HCT116 (cell line): ENCODE measurements around the gene XYLT1. TPM values are rescaled to one million over a fixed set of nuclear protein-coding genes. Genes with fewer than 3 reads are reported as not detected.

ENCODE experiments used
- ATAC-seq: fragments of 200-7000 bp; cut with Tn5 transposase; 2 replicates; pipeline ENCODE4 v1.9.1; 2020; ENCODE audit warnings: mild to moderate bottlenecking, moderate library complexity
- BruUV-seq: library from RNA; stranded (reverse); fragments of 400-500 nt; replicated peaks from 2 replicates; lab custom pipeline; 2021; lab: Mats Ljungman, UMichigan
- CTCF ChIA-PET: fragments of 300-600 bp; sonication (Branson Sonifier 250); formaldehyde crosslinking; loops from one replicate; lab custom pipeline; 2021; ENCODE audit warnings: antibody characterized with exemption; lab: Charles Lee
- POLR2A ChIA-PET: fragments of 300-600, 350-600 bp; sonication (Branson Sonifier 250); formaldehyde crosslinking; loops from one replicate; lab custom pipeline; 2021; ENCODE audit warnings: antibody characterized with exemption; lab: Charles Lee
- RAD21 ChIA-PET, 2 experiments: fragments of 300-600 bp; sonication (Branson Sonifier 250); formaldehyde crosslinking; loops; one replicate each; lab custom pipeline; 2023; ENCODE audit warnings: low total read pairs in 2 of 2; ENCODE audit not compliant: uncharacterized antibody in 2 of 2, unreplicated experiment in 2 of 2, low non-redundant PET in 1 of 2; lab: Charles Lee
- DNase-seq: peaks from one replicate; pipeline ENCODE4 v3.0.0-alpha.2; 2010; ENCODE audit warnings: low read depth, low spot score
- H2AFZ ChIP-seq: fragments of 200-600 bp; shearing (Covaris generic), sonication (generic); 2 replicates; pipeline ENCODE4 v1.6.1; 2017; ENCODE audit warnings: low read depth, mixed run types, mixed read lengths, antibody characterized with exemption, low read length; ENCODE audit not compliant: poor library complexity, severe bottlenecking
- H3K27ac ChIP-seq: 2 replicates; pipeline ENCODE4 v1.5.1; 2012; ENCODE audit warnings: low read depth, low read length
- H3K27me3 ChIP-seq: fragments of 200-600 bp; sonication (generic); 2 replicates; pipeline ENCODE4 v1.6.1; 2016; ENCODE audit warnings: mixed run types, low read length, mixed read lengths; ENCODE audit not compliant: insufficient read depth
- H3K36me3 ChIP-seq, 2 experiments: fragments of 200-500 bp in 1 of 2; fragments of 200-600 bp in 1 of 2; sonication (Bioruptor generic) in 1 of 2; sonication (generic) in 1 of 2; 2 replicates each; pipeline versions ENCODE4 v1.5.1 to v1.6.1; 2014 to 2016; ENCODE audit warnings: low read length in 2 of 2, inconsistent platforms in 1 of 2, mixed read lengths in 1 of 2, mixed run types in 1 of 2; ENCODE audit not compliant: insufficient read depth in 2 of 2, control insufficient read depth in 1 of 2
- H3K4me1 ChIP-seq, 2 experiments: fragments of 200-600 bp in 1 of 2; sonication (generic) in 1 of 2; 2 replicates each; pipeline versions ENCODE4 v1.5.1 to v1.6.1; 2012 to 2017; ENCODE audit warnings: low read length in 2 of 2, inconsistent platforms in 1 of 2, mild to moderate bottlenecking in 1 of 2, mixed read lengths in 1 of 2, mixed run types in 1 of 2, moderate library complexity in 1 of 2; ENCODE audit not compliant: insufficient read depth in 2 of 2, control insufficient read depth in 1 of 2
- H3K4me2 ChIP-seq: fragments of 200-600 bp; sonication (generic); 2 replicates; pipeline ENCODE4 v1.6.1; 2017; ENCODE audit warnings: mixed run types, low read length, mixed read lengths
- H3K4me3 ChIP-seq, 2 experiments: fragments of 200-600 bp in 1 of 2; sonication (generic) in 1 of 2; replicated peaks in 1 of 2; 2 replicates each; pipeline ENCODE4 v1.5.1; 2011 to 2016; ENCODE audit warnings: low read length in 2 of 2, control low read depth in 1 of 2, low read depth in 1 of 2, mild to moderate bottlenecking in 1 of 2, mixed read lengths in 1 of 2, mixed run types in 1 of 2
- H3K79me2 ChIP-seq: fragments of 200-600 bp; sonication (generic); 2 replicates; pipeline ENCODE4 v1.6.1; 2017; ENCODE audit warnings: mild to moderate bottlenecking, mixed run types, low read length, moderate library complexity, mixed read lengths; ENCODE audit not compliant: insufficient read depth
- H3K9ac ChIP-seq: fragments of 200-600 bp; sonication (generic); 2 replicates; pipeline ENCODE4 v1.6.1; 2016; ENCODE audit warnings: low read length, mixed read lengths
- H3K9me2 ChIP-seq: fragments of 200-600 bp; sonication (generic), shearing (Covaris generic); 2 replicates; pipeline ENCODE4 v1.6.1; 2017; ENCODE audit warnings: mixed run types, mild to moderate bottlenecking, moderate library complexity; ENCODE audit not compliant: insufficient read depth
- H3K9me3 ChIP-seq, 2 experiments: fragments of 200-500 bp in 1 of 2; fragments of 200-600 bp in 1 of 2; sonication (Bioruptor generic) in 1 of 2; sonication (generic) in 1 of 2; 2 replicates each; pipeline ENCODE4 v1.6.1; 2014 to 2017; ENCODE audit warnings: low read length in 2 of 2, mixed read lengths in 2 of 2, inconsistent platforms in 1 of 2, low read depth in 1 of 2, mild to moderate bottlenecking in 1 of 2, mixed run types in 1 of 2, moderate library complexity in 1 of 2; ENCODE audit not compliant: control insufficient read depth in 1 of 2, insufficient read depth in 1 of 2
- H4K20me1 ChIP-seq: fragments of 200-600 bp; sonication (generic), shearing (Covaris generic); 2 replicates; pipeline ENCODE4 v1.6.1; 2017; ENCODE audit warnings: mixed run types, mild to moderate bottlenecking, moderate library complexity; ENCODE audit not compliant: insufficient read depth
- CBX3 ChIP-seq: IDR thresholded peaks from 2 replicates; pipeline ENCODE4 v1.6.1; 2012; ENCODE audit warnings: low read depth
- CTCF ChIP-seq, 3 experiments: fragments of 200-600 bp in 1 of 3; sonication (generic) in 1 of 3; IDR thresholded peaks in 2 of 3; conservative IDR thresholded peaks in 1 of 3; 2 replicates each; pipeline ENCODE4 v1.5.1; 2012 to 2017; ENCODE audit warnings: low read depth in 2 of 3, low read length in 2 of 3, antibody characterized with exemption in 1 of 3, borderline replicate concordance in 1 of 3, control low read depth in 1 of 3, mild to moderate bottlenecking in 1 of 3, mixed read lengths in 1 of 3, mixed run types in 1 of 3, moderate library complexity in 1 of 3; ENCODE audit not compliant: insufficient read depth in 1 of 3
- ELF1 ChIP-seq: IDR thresholded peaks from 2 replicates; pipeline ENCODE4 v1.6.1; 2012; ENCODE audit warnings: low read depth, borderline replicate concordance
- EZH2phosphoT487 ChIP-seq: fragments of 200-600 bp; IDR thresholded peaks from 2 replicates; pipeline ENCODE4 v1.6.1; 2018; ENCODE audit warnings: antibody characterized with exemption, borderline replicate concordance
- FOSL1 ChIP-seq: IDR thresholded peaks from 2 replicates; pipeline ENCODE4 v1.6.1; 2012; ENCODE audit warnings: low read depth
- JUND ChIP-seq: IDR thresholded peaks from 2 replicates; pipeline ENCODE4 v1.6.1; 2012
- MAX ChIP-seq: IDR thresholded peaks from 2 replicates; pipeline ENCODE4 v1.6.1; 2012
- POLR2A ChIP-seq: IDR thresholded peaks from 2 replicates; pipeline ENCODE4 v1.7.0; 2011; ENCODE audit warnings: borderline replicate concordance; ENCODE audit not compliant: insufficient read depth, insufficient read length; ENCODE audit errors: extremely low read depth
- POLR2AphosphoS5 ChIP-seq: IDR thresholded peaks from 2 replicates; pipeline ENCODE4 v1.6.1; 2011; ENCODE audit warnings: mild to moderate bottlenecking, low read depth, low read length, moderate library complexity
- SIN3A ChIP-seq: IDR thresholded peaks from 2 replicates; pipeline ENCODE4 v1.6.1; 2012; ENCODE audit warnings: low read depth
- SP1 ChIP-seq: IDR thresholded peaks from 2 replicates; pipeline ENCODE4 v1.6.1; 2012; ENCODE audit warnings: low read depth
- SRF ChIP-seq: IDR thresholded peaks from 2 replicates; pipeline ENCODE4 v1.6.1; 2012; ENCODE audit warnings: low read depth
- TCF7L2 ChIP-seq: IDR thresholded peaks from 2 replicates; pipeline ENCODE4 v1.7.0; 2011; ENCODE audit warnings: borderline replicate concordance, inconsistent platforms; ENCODE audit not compliant: insufficient read depth, insufficient read length; ENCODE audit errors: extremely low read depth
- ZNF274 ChIP-seq: fragments of 200-500 bp; sonication (Bioruptor generic); IDR thresholded peaks from 2 replicates; pipeline ENCODE4 v1.6.1; 2014; ENCODE audit warnings: mild to moderate bottlenecking, low read depth, low read length, inconsistent platforms
- intact Hi-C: fragments of 100-400 bp; cut with micrococcal nuclease; formaldehyde crosslinking; loops from 2 replicates; pipeline ENCODE4 v1.10.0; 2022
- total RNA-seq: library from RNA; stranded (reverse); gene quantifications from one replicate; pipeline ENCODE4 v1.2.1, GENCODE V29; 2021; ENCODE audit not compliant: unreplicated experiment
- TF ChIP-seq, protein P1 (sequence below): IDR thresholded peaks from 2 replicates; pipeline ENCODE4 v1.6.1; 2011; ENCODE audit warnings: mild to moderate bottlenecking, low read length, moderate library complexity; ENCODE audit not compliant: insufficient replicate concordance; ENCODE audit errors: extremely low read depth

The XYLT1 gene
- total RNA-seq, 1 experiment from 2014 or later = 4.5 TPM

DNA sequence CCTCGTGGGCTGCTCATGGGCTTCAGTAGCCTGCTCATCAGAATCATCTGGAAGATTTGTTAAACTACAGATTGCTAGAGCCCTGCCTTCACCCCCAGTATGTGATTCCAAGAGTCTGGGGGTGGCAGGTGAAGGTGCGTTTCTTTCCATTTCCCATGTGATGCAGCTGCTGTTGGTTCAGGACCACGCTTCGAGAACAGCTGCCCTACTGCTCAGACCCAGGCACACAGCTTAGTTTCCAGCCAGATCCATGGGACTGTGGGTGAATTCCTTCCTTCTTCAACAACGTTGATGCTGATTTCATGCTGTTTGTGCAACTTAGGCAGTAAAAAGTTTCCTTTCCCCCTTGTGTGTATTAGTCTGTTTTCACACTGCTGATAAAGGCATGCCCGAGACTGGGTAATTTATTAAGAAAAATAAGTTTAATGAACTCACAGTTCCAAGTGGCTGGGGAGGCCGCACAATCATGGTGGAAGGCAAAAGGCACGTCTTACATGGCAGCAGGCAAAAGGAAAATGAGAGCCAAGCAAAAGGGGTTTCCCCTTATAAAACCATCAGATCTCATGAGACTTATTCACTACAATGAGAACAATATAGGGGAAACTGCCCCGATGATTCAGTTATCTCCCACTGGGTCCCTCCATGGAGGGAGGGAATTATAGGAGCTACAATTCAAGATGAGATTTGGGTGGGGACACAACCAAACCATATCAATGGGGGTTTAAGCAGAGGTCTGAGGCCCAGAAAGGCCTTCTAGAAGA is 159.2 kb downstream of the XYLT1 start (continued):
- TF ChIP-seq, protein P1, sequence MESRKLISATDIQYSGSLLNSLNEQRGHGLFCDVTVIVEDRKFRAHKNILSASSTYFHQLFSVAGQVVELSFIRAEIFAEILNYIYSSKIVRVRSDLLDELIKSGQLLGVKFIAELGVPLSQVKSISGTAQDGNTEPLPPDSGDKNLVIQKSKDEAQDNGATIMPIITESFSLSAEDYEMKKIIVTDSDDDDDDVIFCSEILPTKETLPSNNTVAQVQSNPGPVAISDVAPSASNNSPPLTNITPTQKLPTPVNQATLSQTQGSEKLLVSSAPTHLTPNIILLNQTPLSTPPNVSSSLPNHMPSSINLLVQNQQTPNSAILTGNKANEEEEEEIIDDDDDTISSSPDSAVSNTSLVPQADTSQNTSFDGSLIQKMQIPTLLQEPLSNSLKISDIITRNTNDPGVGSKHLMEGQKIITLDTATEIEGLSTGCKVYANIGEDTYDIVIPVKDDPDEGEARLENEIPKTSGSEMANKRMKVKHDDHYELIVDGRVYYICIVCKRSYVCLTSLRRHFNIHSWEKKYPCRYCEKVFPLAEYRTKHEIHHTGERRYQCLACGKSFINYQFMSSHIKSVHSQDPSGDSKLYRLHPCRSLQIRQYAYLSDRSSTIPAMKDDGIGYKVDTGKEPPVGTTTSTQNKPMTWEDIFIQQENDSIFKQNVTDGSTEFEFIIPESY = no peak
- TF ChIP-seq POLR2A = no peak
- no peak for TF ChIP-seq SRF
- TF ChIP-seq ELF1 = no peak
- no peak for TF ChIP-seq FOSL1
- no peak for TF ChIP-seq POLR2AphosphoS5
- no peak for TF ChIP-seq CTCF (IDR thresholded peaks at IDR 0.05 in 2 of 3, conservative IDR thresholded peaks at IDR 0.05 in 1 of 3; ENCODE audit: borderline replicate concordance in 1 of 3, insufficient read depth in 1 of 3, low read depth in 2 of 3, low read length in 2 of 3)
- TF ChIP-seq MAX = no peak
- no peak for TF ChIP-seq SP1
- TF ChIP-seq EZH2phosphoT487 = no peak

GRCh38 chr16:17309510-17309909 is 161.2 kb downstream of the XYLT1 start:
- RAD21 ChIA-PET = no interaction called here
- H3K9me3 ChIP-seq = no peaks in the 10 kb centered on the region
- H3K4me1 ChIP-seq = peaks cover 30 to 42% of the 10 kb centered on the region in 2 experiments
- H3K4me2 ChIP-seq = no peak overlapping the region
- H3K4me3 ChIP-seq = no peak overlapping the region
- TF ChIP-seq EZH2phosphoT487 (no peak), ELF1 (no peak), FOSL1 (no peak), JUND (no peak), CBX3 (no peak), TCF7L2 (no peak), SP1 (no peak), SIN3A (no peak), ZNF274 (no peak)
- TF ChIP-seq, all 23 proteins: peak for 0
- Histone ChIP-seq H3K9me2 (no peaks in the 10 kb centered on the region), H2AFZ (no peak overlapping the region), H3K27ac (no peak overlapping the region), H3K36me3 (no peaks in the 10 kb centered on the region), H4K20me1 (no peaks in the 10 kb centered on the region), H3K9ac (no peak overlapping the region), H3K27me3 (no peaks in the 10 kb centered on the region; the same call in 1 of the 2 replicates), H3K79me2 (no peaks in the 10 kb centered on the region)
- intact Hi-C loops = no loop called here
- CTCF ChIA-PET = no interaction called here
- no TSS peak for BruUV-seq
- ATAC-seq (no peak), DNase-seq (no peak)
- POLR2A ChIA-PET = no interaction called here
